ENCODE measurements around the gene PTPN4.
A peak's percentile ranks its signal among the peaks of the same experiment; 100 is the strongest.

PTPN4 gene

DNA sequence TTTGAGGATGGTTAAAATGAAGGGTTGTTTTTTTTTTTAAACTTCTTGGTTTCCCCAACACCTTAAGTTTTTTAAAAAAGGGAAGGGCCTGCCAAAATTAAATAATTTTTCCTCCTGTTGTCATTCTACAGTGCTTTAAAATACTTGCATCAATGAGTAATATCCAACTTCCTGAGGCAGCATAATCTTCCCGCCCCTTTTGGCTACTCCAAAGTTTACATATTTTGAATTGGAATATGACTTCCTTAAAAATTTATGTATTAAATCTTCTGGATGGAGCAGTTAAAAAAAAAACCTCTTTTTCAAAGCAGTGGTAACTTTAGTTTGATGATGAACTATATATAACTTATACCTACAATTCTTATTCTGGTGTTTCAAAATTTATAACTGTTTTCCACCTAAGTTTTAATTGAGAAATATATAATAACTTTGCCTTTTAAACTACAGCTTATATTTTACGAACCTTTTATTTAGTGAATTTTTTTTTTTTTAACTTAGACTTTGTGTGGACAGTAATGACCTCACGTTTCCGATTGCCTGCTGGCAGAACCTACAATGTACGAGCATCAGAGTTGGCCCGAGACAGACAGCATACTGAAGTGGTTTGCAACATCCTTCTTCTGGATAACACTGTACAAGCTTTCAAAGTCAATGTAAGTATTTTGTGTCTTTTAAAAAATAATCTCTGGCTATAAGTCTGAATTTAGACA is 49.8 kb downstream of the PTPN4 start:
- no peak for DNase-seq

- no peak for DNase-seq
Observed at GRCh38 chr2:119810049-119810630, 50.4 kb downstream of the PTPN4 start.

DNA sequence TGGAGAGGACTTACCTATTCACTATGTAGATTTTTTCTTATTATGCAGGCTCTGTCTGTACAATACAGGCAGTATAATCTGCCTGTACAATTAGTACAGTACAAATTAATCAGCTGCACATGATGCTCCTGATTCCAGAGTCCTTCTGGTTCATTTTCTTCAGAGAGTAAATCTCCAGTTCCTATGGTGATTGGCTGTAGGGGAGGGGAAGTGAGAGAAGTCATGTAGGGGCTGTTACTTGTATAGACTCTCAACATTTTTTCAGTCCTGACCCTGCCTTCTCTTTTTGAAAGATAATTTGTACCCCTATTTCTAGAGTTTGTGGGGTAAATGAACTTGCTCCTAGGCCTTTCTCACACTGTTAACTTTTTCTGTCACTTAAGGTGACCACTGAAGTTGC is 54.5 kb downstream of the PTPN4 start:
- DNase-seq = no peak

GRCh38 chr2:119818792-119819191 is 59.1 kb downstream of the PTPN4 start:
- DNase-seq = no peak

DNA sequence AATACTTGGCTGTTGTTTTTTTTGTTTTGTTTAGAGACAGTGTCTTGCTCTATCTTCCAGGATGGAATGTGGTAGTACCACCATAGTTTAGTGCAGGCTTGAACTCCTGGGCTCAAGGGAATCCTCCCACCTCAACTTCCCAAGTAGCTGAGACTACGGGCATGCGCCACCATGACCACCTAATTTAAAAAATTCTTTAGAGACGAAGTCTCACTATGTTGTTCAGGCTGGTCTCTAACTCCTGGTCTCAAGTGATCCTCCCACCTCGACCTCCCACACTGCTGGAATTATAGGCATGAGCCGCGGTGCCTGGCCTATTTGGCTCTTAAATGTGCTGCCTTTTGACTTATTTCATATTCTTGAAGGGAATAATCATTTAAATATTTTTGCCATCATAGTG is 60.1 kb downstream of the PTPN4 start:
- DNase-seq = no peak

- no peak for DNase-seq
Observed at GRCh38 chr2:119820275-119820674, 60.6 kb downstream of the PTPN4 start.

GRCh38 chr2:119821266-119821665 is 61.5 kb downstream of the PTPN4 start:
- peak; percentile 22 for DNase-seq

- DNase-seq = peak; percentile 24
Observed at GRCh38 chr2:119823734-119824334, 64.1 kb downstream of the PTPN4 start.

DNA sequence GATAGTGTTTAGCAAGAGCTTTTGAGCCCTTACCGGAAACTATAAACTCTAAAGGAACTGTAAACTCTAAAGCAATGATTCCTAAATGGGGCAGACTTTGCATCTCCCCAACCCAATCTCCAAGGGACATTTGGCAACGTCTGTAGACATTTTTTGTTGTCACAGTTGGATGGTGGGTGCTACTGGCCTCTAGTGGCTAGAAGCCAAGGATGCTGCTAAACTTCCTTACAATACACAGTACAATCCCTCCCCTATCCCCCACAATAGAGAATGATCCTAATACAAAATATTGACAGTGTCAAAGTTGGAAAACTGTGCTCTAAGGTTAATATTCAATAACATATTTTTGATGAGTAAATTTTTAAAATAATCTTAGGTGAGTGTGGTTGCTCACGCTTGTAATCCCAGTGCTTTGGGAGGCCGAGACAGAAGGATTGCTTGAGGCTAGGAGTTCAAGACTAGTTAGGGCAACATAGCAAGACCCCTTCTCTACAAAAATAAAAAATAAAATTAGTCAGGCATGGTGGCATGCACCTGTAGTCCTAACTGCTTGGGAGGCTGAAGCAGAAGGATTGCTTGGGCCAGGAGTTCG is 66.7 kb downstream of the PTPN4 start:
- DNase-seq = peak; percentile 38

DNA sequence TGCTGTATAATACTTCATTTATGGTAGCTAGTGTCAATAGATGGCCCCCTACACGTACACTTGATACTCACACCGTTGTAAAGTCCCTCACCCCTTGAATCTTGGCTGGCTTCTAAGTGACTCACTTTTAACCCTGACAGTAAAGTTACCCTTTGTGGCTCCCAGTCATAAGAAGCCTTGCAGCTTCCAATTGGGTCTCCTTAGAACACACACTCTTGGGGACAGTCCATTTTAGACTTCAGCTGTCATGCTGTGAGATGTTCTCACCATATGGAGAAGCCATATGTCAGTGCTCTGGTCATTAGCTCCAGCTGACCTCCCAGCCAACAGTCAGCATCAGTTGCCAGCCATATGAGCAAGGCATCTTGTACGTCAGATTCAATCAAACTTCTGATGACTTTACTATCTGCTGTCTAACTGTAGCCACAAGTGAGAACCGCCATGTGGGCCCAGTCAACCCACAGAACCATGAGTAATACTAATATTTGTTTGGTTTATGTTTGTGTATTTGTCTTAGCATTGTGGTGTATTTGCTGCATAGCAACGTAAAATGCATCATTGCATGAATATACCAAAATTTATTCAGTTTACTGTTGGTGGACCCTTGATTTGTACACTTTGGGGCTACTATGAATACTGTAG is 68.3 kb downstream of the PTPN4 start:
- DNase-seq = no peak

GRCh38 chr2:119836455-119837142 is 76.9 kb downstream of the PTPN4 start:
- no peak for DNase-seq

DNA sequence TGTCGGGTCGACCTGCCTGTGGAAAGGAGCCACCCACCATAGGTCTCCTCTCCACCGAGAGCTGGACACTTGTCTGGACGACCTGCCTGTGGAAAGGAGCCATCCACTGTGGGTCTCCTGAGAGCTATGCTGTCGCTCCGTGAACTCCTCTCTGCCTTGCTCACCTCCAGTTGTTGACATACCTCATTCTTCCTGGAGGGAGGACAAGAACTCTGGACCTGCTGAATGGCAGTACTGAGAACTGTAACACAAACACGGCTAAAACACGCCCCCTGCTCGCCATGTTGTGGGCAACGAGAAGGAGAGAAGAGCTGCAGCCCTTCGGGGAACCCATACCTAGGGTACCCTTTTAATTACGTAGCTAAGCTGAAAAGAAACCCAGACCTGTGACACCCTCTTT is 77.6 kb downstream of the PTPN4 start:
- no peak for DNase-seq

GRCh38 chr2:119837759-119838158 is 78.0 kb downstream of the PTPN4 start:
- no peak for DNase-seq

DNA sequence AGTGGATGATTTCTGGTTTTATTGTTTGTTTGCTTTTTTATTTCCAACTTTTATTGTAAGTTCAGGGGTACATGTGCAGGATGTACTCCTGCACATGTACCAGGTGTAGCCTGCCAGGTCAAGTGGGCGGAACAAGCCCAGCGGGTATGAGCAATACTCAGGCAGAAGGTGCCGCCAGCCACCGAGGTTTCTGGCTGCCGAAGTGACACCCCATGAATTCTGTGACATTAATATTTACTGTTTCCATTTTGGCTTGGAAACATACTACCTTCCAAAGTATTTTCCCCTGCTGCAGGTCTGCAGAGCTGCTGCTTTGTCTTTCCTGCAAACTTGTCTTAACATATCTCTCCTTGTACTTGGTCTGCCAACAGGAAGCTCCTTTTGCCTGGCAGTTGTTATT is 78.5 kb downstream of the PTPN4 start:
- DNase-seq = peak; percentile 22

DNA sequence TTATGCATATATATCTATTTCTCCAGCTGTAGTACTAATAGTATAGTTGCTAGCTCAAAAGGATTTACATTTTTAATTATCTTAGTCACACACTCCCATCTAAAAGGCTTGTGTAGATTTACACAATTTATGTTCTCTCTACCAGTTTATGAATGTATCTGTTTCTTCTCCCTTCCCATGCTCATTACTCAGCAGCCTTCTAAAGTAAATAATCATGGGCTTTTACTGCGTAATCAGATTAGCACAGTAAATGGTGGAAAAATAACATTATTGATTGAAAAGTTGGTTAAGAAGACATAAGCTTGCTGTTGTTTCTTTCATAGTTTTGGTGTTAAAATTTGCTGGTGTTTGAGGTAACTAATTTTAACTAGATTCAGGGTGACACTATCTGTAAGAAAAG is 81.8 kb downstream of the PTPN4 start:
- DNase-seq = no peak

DNA sequence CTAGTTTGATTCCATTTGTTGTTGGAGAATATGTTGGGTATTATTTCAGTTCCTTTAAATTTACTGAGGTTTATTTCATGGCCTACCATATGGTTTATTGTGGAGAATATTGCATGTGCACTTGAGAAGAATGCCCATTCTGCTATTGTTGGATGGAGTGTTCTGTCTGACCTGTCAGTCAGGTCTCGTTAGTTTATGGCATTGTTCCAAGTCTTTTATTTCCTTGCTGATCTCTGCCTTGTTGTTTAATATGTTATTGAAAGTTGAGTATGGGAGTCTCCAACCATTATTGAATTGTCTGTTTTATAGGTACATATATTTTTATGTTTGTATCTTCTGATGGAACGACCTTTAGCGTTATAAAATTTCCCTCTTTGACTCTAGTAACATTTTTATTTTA is 86.3 kb downstream of the PTPN4 start:
- DNase-seq = no peak

- no peak for DNase-seq
Observed at GRCh38 chr2:119849838-119850565, 90.3 kb downstream of the PTPN4 start.

DNA sequence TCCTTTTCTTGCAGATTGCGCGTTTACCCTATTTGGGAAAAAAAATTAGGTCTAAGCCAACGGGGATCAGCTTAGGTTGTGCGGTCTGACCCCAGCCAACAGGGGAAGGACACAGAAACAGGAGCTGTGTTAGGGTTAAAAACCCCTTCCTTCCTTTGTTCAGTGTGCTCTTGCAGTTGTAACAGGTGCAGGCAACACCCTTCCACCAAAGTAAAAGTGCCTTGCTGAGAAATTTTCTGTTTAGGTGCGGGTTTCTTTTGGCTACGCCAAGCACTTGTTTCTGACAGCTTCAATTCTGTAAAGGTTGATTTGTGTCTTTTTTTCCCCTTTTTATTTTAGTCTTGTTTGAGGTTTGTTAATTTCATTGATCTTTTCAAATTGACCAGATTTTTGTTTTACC is 92.5 kb downstream of the PTPN4 start:
- no peak for DNase-seq

- no peak for DNase-seq
Observed at GRCh38 chr2:119853777-119854399, 94.2 kb downstream of the PTPN4 start.

DNA sequence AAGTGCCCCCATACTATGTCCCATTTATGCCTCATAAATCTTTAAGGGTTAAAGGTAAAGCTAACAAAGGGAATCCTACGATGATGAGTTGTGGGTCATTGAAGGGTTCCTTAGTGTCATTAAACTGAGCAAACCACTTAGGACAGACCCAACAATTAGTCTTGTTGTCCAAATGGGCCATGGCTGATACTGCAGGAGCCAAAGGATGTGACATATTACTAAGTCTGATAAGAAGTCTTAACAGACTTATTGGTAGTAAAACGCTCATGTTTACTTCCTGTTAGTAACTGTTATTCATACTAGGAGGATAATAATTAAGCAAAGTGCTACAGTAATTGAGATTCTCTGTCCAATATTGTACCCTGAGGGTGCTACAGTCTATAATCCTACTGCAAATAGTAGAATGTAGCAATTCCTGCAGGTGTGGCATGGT is 96.8 kb downstream of the PTPN4 start:
- DNase-seq = no peak

DNA sequence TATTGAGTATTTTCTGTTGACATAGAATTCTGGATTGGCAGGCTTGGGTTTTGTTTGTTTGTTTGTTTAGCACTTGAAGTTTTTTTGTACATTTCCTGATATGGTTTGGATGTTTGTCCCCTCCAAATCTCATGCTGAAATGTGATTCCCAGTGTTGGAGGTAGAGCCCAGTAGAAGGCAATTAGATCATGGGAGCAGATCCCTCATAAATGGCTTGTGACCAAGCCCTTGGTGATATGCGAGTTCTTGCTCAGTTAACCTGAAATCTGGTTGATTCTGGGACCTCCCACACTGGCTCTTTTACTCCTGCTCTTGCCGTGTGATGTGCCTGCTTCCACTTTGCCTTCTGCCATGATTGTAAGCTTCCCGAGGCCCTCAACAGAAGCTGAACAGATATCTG is 98.0 kb downstream of the PTPN4 start:
- DNase-seq = no peak

DNA sequence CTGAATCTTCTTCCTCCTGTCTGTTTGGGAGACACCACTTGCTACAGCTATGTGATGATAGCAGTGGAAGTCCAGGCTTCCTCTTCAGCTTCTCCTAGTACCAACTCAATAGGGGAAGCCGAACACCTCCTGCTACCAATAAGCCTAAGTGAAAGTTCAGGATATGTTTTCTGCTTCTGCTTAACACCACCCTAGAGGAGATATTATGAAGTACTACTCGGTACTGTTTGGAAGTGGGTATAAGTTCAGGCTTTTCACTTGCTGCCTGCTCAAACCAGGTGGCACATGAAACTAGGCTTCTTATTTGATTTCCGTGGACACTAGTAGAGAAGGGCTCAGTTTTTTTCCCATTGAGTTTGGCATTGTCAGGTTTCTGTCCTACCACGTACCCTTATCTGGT is 99.8 kb downstream of the PTPN4 start:
- no peak for DNase-seq

All from activated naive CD4-positive, alpha-beta T cell treated with anti-CD3 and anti-CD28 coated beads, Interleukin-2, amount 50 U/mL, for 16 hours (primary cell).